ENCODE measurements around the gene SLC36A3.
"Not testable (repeated sequence)": the region's sequence is repeated elsewhere in the genome, so short reads cannot be mapped to it uniquely, and the experiment has no call there.

The SLC36A3 gene

GRCh38 chr5:151259931-151260330 lies 43.6 kb downstream of the SLC36A3 start:
- DNase-seq (ENCODE audit: low read depth, low spot score) = no peak

- no peak for DNase-seq (ENCODE audit: low read depth, low spot score)
Observed at GRCh38 chr5:151258816-151259215, 44.8 kb downstream of the SLC36A3 start.

GRCh38 chr5:151258201-151258611 lies 45.4 kb downstream of the SLC36A3 start:
- no peak for DNase-seq (ENCODE audit: low read depth, low spot score)

GRCh38 chr5:151257731-151258181 lies 45.8 kb downstream of the SLC36A3 start:
- no peak for DNase-seq (ENCODE audit: low read depth, low spot score)

GRCh38 chr5:151255621-151256286 lies 47.8 kb downstream of the SLC36A3 start:
- DNase-seq (ENCODE audit: low read depth, low spot score) = no peak

- not testable (repeated sequence) for DNase-seq (ENCODE audit: low read depth, low spot score)
Observed at GRCh38 chr5:151254990-151255389, 48.6 kb downstream of the SLC36A3 start.

GRCh38 chr5:151254556-151254955 lies 49.0 kb downstream of the SLC36A3 start:
- DNase-seq (ENCODE audit: low read depth, low spot score) = no peak

GRCh38 chr5:151253605-151253950 lies 50.0 kb downstream of the SLC36A3 start:
- DNase-seq (ENCODE audit: low read depth, low spot score) = no peak

GRCh38 chr5:151252762-151253604 lies 50.6 kb downstream of the SLC36A3 start, which contains the start of gene GM2A:
Gene GM2A (plus strand): TSS chr5:151253185. CDS start chr5:151253217, 32 bp downstream.
- DNase-seq (ENCODE audit: low read depth, low spot score) = peak; percentile 98

- no peak for DNase-seq (ENCODE audit: low read depth, low spot score)
Observed at GRCh38 chr5:151251621-151252020, 51.9 kb downstream of the SLC36A3 start.

- no peak for DNase-seq (ENCODE audit: low read depth, low spot score)
Observed at GRCh38 chr5:151251001-151251551, 52.5 kb downstream of the SLC36A3 start.

- no peak for DNase-seq (ENCODE audit: low read depth, low spot score)
Observed at GRCh38 chr5:151250346-151251000, 53.1 kb downstream of the SLC36A3 start.

GRCh38 chr5:151249281-151249680 lies 54.3 kb downstream of the SLC36A3 start:
- DNase-seq (ENCODE audit: low read depth, low spot score) = no peak

- no peak for DNase-seq (ENCODE audit: low read depth, low spot score)
Observed at GRCh38 chr5:151248651-151249050, 54.9 kb downstream of the SLC36A3 start.

- no peak for DNase-seq (ENCODE audit: low read depth, low spot score)
Observed at GRCh38 chr5:151245680-151246219, 57.8 kb downstream of the SLC36A3 start.

GRCh38 chr5:151244206-151244605 lies 59.4 kb downstream of the SLC36A3 start:
- DNase-seq (ENCODE audit: low read depth, low spot score) = no peak

GRCh38 chr5:151243564-151243963 lies 60.0 kb downstream of the SLC36A3 start:
- no peak for DNase-seq (ENCODE audit: low read depth, low spot score)

GRCh38 chr5:151243127-151243526 lies 60.4 kb downstream of the SLC36A3 start:
- no peak for DNase-seq (ENCODE audit: low read depth, low spot score)

- no peak for DNase-seq (ENCODE audit: low read depth, low spot score)
Observed at GRCh38 chr5:151240924-151241635, 62.5 kb downstream of the SLC36A3 start.

- DNase-seq (ENCODE audit: low read depth, low spot score) = not testable (repeated sequence)
Observed at GRCh38 chr5:151240268-151240835, 63.2 kb downstream of the SLC36A3 start.

All from activated naive CD8-positive, alpha-beta T cell treated with anti-CD3 and anti-CD28 coated beads, Interleukin-2, amount 50 U/mL, for 16 hours (primary cell).